NCI-H2227 (cell line): ENCODE measurements around the gene SMIM3.

ENCODE experiments used
- DNase-seq: peaks from one replicate; lab custom pipeline; 2025; ENCODE audit not compliant: unreplicated experiment; lab: John Stamatoyannopoulos, UW

SMIM3 gene

DNA sequence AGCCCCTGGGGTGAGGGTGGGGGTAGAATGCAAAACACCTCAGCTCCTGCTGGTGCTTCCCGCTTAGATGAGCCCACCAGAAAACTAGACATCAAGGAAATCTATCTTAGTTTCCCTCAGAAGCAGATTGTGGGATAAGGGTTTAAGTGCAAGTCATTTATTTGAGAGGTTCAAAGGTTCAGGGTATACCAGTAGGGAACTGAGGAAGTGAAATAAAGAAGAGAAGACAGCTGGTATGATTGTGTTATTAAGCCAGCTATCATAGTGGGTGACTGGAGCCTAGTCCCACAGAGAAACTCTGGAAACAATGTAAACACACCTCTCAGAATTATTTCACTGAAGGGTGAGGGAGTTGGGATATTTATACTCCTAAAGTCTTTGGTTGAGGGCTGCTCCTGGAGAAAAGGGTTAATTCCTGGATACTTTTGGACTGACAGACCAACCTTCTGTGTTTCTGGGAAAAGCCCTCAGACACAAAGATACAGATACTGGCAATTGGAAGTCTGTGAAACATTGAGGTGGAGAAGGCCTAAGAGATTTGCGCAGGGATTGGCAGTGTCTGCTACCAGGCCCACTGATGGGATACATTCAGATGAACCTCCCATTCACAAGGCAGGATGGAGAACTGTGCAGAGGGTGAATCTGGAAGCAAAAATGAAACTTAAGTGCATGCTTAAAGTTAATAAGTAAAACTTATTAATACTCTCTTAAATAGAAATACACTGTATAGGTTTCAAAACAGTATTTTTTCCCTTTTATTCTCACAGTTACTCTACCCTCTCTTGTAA lies 13.4 kb upstream of the SMIM3 start:
- no peak for DNase-seq

DNA sequence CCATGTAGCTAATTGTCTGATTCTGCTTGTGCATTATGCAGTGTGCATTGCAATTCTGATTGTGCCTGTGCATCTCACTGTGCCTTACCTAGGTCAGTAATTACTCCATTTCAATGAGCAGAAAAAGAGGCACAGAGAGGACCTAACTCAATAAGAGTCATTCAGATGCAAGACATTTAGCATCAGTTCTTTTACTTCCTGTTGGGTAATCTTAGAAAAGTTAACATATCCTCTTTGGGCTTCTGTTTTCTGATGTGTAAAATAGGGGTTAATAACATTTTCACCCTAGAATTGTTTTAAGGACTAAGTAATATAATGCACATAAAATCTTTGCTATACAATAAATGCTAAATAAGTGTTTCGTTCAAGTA lies 12.8 kb upstream of the SMIM3 start:
- no peak for DNase-seq

DNA sequence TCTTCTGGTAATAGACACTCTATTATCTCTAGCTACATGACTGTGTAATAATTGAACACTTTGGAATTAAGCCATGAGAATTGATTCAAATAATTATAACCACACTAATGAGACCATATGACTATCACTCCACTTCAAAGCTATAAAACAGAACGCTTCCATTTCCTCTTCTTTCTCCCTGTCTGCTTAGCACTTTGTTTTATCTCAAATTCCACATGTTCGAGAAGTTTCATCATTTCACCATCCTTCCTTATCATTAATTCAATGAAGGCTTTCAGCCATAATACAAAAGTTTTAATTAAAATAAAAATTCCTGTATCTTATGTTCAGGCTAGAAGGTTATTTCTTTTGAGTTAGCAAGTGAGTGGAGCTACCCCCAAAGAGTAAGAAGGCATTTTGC lies 12.3 kb upstream of the SMIM3 start:
- no peak for DNase-seq

DNA sequence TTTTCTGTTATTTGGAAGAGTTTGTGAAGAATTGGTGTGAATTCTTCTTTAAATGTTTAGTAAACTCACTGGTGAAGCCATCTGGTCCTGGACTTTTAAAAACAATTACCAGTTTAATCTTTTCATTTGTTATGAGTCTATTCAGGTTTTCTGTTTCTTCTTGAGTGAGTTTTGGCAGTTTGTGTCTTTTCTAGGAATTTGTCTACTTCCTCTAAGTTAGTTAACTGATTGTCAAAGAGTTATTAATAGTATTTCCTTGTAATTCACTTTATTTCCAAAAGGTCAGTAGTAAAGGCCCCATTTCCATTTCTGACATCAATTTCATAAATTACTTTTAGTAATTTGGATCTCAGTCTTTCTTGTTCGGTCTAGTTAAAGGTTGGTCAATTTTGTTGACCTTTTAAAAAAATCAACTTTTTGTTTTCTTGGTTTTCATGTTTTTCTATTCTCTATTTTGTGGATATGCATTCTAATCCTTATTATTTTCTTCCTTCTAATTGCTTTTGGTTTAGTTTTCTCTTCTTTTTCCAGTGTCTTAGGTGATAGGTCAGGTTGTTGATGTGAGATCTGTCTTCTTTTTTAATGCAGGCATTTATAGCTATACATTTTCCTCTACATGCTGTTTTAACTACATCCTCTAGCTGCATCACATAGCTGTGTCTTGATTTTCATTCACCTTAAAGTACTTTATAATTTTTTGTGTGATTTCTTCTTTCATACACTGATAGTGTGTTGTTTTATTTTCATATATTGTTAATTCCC lies 7.3 kb upstream of the SMIM3 start:
- no peak for DNase-seq

DNA sequence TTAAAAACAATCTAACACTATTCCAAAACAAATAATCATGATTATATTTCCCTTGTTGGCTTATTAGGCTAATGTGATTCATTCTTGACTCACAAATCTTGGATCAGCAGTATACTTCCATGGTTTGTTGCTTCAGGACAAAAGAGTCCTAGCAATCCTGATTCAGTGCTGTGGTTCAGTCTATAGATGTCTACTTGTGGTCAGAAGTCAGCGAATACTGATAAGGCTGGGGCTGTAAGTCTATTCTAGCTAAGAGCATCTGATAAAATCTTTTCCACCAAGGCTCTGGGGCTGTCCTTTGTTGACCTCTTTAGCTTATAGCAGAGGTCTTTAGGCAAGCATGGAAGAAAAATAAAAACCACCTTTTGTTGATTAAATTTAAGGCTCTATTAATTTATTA lies 4.4 kb upstream of the SMIM3 start:
- no peak for DNase-seq

DNA sequence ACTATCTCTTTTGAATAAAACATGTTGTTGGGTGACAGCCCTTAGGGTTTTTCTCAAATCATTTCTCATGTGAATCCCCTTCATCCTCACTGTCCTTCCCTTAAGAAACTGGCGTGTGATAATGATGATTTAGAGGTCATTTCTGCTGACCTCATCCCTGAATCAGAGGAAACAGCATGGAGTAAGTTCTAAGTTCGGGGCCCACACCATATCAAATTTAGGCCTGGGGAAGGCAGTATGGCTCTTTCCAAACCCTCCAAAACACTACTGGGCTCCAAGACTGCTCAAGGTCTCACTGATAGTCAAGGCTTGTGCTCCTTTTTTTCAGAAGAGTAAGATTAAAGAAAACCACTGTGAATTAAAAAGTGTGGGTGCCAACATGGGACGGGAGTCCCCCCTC lies 872 bp upstream of the SMIM3 start:
- DNase-seq, result no peak

DNA sequence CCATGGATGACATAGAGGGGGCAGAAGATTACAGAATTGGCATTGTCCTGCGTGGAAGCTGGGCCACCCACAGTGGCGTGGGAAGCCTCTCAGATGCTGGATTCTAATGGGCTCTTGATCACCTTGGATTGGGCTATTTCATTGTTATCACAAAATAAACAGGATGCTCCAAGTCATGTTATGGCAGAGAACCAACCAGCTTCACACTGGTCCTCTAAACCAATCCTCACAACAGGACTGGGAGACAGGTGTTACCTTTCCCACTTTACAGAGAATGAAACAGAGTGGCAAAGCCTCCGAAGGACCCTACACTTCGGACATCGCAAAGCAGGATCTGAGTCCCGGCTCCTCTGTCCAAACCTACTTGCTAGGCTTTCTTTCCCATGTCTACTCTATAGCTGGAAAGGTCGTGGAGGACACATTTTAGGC lies 455 bp upstream of the SMIM3 start:
- DNase-seq, result no peak

DNA sequence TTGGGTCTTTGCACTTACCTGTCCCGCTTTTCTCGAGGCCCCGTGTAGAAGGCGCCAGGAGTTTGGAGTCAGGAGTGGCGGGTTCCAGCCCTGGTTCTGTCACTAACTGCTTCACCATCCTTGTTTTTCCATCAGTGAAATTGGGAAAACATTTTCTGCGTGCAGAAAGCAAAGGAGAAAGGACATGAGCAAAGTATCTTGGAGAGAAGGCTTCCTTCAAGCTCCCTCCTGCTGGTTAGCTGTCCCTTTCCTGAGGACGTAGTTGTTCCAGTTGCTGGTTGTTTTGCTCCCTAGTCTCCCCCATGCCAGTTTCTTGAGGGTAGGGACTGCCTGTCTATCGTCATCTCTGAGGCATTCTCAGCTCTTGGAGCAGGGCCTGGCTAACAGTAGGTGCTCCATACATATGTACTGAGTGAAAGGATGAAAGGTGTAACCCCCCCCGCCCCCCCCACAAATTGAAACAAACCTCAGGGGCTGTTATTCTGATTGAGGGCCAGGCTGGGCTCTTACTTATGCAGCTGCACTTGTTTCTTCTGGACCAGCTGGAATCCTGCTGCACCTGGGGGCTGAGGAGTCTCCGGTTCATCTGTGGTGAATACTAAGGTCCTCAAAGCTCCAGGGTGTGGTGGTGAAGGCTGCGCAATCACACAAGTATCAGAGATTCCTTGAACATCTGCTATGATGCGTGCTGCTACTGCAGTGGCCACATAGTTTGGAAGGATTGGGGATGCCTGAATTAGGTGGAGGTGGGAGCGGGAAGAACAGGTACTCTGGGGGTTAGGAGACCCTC lies 1.0 kb downstream of the SMIM3 start:
- DNase-seq, result no peak

DNA sequence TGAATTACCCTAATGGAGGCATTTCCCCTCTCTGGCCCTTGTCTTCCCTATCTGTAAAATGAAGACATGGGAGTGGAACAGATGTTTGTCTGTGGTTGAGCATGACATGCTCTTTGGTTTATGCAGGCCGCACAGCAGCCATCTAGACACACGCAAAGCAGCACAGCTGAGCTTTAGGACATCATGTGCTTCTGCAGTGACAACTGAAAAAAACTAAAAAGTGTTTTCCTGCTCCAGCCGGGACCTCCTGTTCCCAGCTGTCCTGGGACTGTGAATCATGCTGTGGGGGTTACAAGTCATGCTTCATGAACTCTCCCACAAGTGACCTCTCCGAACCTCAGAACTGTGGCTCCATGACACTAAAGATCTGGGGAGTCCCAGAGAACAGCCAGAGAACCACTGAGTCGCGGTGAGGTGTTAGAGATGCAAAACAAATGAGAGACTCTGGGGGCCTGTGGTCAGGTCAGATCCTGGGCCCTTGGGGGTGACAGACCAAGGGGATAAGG lies 1.7 kb downstream of the SMIM3 start:
- no peak for DNase-seq

DNA sequence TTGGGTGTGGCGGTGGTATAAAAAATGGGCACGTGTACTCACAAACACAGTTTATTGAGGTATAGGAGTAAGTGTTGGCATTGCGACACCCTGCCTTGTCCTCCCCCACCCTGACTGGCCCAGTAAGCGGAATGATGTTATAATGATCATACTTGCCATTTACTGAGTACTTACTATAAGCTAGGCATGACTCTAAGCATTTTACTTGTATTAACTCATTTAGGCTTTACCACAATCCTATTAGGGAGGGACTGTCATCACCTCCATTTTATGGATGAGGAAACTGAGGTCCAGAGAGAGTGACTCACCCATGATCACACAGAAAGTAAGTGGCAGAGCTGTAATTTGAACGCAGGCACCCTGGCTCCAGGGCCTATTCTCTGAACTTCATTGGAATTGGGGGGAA lies 2.3 kb downstream of the SMIM3 start:
- no peak for DNase-seq

DNA sequence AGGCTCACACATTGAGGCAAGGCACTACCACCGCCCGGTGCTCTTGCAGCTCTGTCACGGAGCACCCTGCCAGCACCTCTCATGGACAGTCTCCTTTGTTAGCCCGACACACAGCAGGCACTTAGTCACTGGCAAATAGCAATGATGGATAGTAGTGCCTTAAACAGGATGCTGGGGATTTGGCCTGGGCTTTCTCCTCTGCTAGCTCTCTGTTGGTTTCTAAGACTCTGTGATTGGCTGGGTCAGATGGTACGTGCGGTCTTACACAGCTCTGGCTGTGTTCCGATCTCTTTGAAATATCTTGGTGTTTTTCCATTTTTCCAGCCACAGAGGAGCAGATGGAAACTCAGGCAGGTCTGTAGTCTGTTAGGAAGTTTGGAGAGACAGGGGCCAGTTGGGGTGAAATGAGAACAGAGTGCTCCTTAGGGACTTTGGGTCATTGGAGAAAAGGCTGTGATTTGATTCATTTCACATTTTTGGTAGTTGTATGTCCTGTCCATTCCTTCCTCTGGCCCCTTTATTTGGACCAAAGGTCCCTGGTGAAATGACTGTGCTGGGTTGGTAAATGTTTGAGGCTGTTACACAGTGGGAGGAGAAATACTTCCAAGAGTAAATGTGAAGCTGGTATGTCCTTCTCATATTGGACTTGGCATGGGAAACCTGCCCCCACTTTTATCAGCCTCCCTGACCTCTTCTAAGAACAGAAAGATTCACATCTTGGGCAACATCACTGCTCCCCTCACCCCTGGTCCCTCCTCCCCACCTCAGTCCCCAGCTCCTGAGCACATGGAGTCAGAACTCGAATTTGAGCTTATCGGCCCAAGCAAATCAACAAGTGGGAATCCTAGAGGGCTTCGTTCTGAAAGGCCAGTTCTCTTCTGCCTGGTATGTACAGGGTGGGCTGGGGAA lies 3.4 kb downstream of the SMIM3 start:
- no peak for DNase-seq

DNA sequence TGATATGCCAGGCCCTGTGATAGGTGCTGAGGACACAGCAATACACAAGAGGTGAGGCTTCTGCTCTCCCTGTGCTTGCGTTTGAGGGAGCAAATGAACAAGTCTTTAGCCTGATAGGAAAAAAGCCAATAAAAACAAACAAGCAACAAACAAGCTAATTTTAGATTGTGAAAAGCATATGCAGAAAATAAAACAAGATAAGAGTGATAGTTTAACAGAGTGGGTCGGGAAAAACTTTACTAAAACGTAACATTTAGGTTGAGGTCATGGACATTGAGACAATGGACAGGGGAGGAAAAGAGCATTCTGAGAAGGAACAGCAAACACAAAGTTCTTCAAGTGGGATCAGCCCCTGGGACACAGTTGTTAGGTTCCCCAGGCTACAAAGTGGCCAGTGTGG lies 4.3 kb downstream of the SMIM3 start:
- no peak for DNase-seq

DNA sequence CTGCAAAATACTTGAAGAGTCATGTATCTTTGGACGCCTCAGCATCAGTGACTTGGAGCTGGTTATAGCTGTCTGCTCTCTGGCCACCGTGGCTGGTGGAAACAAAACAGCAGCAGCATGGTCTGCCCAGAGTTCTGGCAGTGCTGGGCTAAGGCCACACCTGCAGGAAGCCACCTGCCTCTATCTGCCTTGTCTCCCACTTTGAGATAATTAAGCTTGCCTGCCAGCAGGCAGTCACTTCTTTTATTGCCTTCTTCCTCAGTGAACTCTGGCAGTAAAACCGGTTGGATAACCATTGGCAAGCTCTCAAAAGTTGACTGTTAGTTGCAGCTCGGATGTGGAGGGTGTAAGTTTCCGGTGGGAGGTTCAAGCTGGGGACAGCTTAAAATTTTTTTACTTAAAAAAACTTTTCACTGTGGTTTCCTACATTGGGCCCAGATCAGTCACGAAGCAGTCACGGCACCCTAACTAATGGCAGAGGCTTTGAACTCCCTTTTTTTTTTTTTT lies 4.9 kb downstream of the SMIM3 start:
- no peak for DNase-seq

DNA sequence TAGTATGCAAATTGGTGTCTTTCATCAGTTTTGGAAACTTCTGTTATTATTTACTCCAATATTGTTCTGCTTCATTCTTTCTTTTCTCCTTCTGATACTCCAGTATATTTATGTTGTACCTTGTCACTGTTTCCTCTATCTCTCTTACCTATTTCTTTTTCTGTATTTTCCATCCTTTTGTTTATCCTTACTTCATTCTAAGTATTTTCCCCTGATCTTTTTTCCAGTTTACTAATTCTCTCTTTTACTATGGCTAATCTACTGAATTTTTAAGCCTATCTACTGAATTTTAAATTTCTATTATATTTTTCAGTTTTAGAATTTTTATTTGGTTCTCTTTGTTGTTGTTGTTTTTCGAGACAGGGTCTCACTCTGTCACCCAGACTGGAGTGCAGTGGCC lies 7.4 kb downstream of the SMIM3 start:
- no peak for DNase-seq

DNA sequence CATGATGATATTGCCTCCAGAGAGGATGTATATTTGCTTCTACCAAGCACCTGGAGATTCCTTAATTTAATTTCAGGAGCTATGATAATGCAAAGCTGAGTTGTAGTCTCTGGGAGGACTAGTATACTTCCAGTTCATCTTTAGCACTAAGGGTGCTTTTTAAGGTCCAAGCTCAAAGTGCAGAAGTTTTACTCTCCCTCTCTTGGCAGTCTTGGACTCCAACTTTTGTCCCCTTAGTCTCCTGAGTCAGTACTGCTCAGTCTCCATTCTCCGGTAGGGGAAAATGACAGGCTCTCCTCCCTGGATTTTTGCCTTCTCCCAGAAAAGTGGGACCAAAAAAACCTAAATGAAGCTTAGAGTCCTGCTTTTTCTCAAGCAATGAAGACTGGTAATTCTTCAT lies 8.3 kb downstream of the SMIM3 start:
- DNase-seq, result no peak

DNA sequence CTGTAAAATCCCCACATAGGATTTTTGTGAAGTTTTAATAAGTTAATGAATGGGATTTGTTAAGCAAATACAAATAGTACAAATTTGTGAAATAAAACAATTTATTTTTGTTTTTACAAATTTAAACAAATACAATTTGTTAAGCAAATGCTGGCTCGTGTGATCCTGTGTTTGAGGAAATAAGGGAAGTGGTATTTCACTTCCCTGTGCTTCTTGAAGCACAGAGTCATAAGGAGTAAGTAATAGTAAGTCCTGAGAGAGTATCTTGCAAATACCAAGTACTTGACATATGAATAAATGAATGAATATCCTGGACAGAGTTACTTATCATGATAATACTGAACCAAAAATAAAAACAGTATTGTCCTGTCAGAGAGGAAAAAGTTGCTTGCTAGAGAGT lies 9.1 kb downstream of the SMIM3 start:
- DNase-seq, result no peak

DNA sequence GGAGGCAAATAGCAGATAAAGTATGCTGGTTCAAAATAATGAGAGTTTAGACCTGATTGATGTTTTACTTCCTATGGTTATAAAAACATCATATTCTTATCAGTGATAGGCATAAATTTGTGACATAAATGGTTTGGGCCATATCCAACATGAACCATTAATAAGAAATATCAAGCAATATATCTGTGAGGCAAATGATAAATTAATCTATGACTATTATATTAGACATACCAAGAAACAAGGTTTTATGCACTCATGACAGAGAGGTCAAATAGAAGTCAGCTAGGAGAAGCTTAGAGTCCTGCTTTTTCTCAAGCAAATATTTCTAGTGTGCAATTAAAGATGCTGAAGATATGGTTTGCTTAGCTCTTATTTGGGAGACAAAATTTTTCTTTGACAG lies 10.4 kb downstream of the SMIM3 start:
- no peak for DNase-seq

DNA sequence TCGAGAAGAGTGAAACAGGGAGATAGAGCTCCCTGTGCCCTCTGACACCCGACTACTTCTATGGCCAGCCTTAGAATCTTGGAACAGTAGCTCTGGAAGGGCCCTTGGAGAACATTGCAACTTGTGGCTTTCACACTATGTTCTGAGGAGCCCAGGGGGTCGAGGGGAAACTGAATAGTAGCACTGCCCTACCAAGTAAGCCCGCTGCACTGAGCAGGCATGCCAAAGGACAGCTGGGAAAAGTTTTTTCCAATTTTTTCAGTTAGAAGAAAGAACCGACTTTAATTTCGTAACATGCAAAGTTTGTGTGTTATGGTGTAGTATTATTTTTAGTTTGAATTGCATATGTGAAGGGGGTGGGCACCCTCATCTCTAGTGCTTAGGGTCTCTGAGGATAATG lies 10.9 kb downstream of the SMIM3 start:
- DNase-seq, result no peak

DNA sequence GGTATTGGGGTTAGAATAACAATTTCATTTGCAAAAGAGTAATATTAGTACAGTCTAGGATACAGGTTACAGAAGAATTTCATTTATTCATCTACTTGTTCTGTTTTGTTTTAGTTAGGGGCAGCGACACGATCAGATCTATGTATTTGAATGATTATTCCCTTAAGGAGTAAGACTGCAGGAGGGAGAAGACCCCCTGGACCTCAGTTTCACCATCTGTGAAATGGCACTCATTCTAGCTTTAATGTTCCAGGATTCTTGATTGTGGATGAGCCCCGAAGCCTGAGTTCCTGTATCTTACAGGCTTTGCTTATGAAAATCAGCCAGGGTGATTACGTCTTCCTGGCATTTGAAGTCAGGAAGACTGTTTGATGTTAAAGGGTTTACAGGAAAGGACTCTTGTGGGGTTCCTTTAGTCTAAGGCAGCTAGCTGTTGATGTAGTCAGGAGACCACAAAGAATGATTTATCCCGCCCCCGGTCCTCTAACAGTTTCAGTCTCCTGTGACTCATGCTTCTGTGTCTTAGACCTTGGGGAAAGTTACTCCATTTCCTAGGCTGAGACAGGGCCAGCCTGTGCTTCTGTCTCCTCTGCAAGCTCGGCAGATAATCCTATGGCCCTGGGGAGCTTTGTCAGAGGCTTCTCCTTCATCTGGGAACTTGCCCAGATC lies 11.5 kb downstream of the SMIM3 start:
- DNase-seq, result no peak

DNA sequence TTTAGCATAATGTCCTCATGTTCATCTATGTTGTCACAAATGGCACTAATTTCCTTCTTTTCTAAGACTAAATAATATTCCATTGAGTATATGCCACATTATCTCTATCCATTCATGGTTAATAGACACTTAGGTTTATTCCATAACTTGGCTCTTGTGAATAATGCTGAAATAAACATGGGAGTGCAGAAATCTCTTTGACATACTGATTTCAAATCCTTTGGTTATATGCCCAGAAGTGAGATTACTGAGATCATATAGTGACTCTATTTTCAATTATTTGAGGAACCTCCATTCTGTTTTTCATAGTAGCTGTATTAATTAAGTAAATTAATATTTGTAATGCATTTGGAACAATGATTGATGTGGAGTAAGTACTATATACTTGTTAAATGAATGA lies 13.0 kb downstream of the SMIM3 start:
- DNase-seq, result no peak
